HG02763 (cell line): ENCODE data around the gene RFPL3.
"Not testable (repeated sequence)": the region's sequence is repeated elsewhere in the genome, so short reads cannot be mapped to it uniquely, and the experiment has no call there.

Experiments used
- ATAC-seq: cut with Tn5 transposase; IDR thresholded peaks from one replicate; pipeline ENCODE4 v1.9.1; 2021; ENCODE audit warnings: mild to moderate bottlenecking, moderate library complexity; ENCODE audit not compliant: unreplicated experiment

The RFPL3 gene

DNA sequence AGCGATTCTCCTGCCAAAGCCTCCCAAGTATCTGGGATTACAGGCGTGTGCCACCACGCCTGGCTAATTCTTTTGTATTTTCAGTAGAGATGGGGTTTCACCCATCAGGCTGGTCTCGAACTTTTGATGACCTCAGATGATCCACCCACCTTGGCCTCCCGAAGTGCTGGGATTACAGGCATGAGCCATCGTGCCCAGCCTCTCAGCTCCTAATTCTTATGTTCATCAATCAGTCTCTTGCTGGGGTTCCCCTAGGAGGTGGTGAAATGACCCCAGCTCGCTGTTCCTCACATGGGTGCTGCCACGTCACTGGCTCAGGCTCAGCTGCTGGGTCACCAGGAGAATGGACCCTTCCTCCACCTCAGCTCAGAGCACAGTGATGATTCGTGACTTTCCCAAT, at the start of gene RFPL3:
TSS of gene RFPL3 (plus strand) at position 301 of the 400 bp plus-strand sequence. CDS start 205 bp downstream, outside the sequence.
- ATAC-seq, result not testable (repeated sequence)

DNA sequence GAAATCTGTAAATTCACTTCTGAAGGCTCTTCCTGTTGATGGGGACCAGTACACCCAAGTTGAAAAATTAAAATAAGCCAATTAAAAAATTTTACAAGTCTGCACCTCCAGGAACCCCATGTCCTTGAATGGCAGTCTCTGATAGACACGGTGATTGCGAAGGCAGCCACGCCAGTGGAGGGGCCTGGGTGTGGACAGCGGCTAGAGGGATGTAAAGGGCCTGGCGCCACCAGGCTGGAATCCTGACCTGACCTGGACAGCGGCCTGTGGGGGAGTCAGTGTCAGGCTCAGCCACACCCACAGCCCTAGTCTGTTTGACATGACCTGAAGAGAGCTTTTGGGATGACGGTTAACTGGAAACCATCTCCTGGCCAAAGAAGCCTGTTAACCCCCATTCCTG, 49.5 kb upstream of the RFPL3 start:
- ATAC-seq, result no peak

DNA sequence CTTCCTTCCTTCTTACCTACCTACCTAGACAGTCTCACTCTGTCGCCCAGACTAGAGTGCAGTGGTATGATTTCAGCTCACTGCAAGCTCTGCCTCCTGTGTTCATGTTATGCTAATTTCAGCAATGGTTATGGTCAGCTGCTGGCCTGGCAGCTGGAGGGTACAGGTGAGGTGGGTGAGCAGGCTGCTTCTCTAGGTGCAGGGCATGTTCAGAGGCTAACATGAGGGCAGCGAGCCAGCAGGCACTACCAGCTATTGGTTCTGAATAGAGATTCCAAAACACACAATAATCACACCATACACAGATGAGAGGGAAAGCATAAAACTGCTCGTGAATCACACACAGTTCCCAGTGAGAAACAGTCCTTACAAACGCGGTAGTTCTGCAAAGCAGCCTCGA, 48.7 kb upstream of the RFPL3 start:
- ATAC-seq, result no peak

DNA sequence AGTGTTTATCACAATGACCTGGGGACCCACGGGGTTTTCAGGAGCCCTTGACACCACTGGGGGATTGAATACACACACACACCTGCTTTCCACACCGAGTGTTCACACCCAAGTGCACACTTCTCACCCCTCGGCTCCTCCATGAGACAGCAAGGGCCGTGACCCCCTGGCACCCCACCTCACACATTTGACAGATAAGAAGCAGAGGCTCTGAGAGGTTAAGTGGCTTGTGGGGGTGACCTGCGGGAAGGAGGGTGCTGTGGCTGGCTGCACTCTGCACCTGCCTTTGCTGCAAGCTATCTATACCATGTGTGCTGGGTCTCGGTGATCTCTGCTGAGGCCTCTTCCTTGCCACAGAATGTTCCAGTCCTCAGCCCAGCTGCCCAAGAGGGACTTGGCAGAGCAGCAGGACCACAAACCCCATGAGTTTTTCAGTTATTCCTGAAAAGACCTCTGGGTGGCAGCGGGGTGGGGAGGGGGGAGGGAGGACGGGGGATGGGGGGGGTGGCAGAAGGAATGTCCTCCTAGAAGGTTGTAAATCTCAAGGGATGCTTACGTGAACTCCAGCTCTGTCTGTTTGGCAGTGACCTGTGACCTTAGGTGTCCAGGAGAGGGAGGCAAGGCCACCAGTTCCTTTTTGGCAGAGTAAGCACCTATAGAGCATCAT, 47.9 kb upstream of the RFPL3 start:
- no peak for ATAC-seq

DNA sequence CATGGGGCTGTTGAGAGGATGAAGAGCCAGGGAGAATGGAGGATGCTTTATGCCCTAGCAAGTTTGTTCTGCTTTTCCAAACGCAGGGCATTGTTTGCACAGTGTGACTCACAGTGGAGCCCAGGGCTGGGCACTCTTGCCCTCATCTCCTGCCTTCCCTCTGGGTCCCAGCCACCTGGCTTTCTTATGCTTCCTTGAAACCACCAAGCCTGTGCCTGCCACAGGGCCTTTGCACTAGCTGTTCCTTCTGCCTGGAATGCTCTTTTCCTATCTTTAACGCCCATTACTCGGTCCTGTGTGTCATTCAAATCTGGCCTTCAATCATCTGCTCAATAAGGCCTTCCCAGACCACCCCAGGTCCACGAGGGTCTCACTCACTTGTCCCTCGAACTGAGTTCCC, 46.9 kb upstream of the RFPL3 start:
- ATAC-seq, result no peak

DNA sequence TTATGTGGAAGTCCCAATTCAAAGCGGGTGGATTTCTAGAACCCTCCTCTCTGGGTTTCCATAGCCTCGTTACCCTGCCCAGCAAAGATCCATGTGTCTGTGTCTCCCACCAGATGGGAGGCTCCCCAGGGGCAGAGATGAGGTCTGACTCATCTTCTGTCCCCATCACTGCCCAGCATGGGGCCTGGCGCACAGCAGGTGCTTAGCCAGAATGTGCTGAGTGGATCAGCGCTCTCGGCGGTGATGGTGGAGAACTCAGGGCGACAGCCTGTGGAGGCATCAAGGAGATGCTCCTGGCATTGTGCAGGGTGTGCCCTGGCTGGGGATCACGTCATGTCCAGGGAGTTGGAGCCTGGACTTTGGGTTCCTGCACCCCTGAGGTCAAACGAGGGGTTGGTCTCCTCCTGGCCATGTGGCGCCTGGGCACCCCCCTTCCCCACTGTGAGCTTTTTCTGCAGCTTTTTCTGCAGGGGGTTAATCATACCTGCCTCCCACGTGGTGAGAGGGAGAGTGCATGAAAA, 46.1 kb upstream of the RFPL3 start:
- ATAC-seq, result no peak

DNA sequence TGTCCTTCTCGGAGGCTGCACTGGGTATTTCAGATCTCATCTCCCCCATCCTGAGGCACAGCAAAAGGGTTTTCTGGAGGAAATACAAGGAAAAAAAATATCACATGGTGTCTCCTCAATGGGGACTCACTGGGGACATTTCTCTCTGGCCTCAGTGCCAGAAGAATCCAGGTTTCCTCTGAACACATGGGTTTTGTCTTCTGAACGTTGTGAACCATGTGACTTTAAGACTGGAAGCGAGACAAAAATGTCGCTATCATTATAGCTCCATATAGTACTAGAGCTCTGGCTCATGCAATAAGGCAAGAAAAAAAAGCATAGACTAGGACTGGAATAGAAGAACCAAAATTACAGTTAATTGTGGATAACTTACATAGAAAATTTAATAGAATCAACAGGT, 44.9 kb upstream of the RFPL3 start:
- no peak for ATAC-seq

DNA sequence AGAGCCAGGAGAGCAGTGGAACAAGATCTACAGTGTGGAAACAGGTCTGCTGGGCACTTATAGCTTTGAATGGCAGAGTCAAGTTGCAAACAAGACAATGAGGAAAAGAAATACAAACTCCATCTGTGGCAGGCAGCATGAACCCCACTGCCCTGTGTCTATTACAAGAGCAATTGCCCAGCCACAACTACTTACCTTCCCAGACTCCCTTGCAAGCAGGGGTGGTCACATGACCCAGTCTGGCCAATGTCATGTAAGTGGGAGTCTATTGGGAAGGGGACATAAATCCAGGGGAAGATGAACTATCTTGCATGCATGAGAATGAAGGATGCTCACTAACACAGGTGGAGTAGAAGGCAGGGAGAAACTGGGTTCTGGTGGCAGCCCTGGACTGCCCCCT, 44.1 kb upstream of the RFPL3 start:
- no peak for ATAC-seq

DNA sequence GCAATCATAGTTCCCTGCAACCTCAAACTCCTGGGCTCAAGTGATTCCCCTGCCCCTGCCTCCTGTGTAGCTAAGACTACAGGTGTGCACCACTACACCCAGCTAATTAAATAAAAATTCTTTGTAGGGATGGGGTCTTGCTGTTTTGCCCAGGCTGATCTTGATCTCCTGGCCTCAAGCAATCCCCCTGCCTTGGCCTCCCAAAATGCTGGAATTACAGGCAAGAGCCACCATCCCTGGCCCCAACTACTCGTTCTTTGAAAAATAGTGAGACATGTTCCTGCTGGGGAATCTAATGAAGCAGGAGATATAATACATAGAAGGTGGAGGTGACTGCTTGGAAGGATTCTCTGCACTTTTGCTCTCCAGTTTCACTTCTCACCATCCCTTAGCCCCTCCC, 40.1 kb upstream of the RFPL3 start:
- ATAC-seq, result no peak

DNA sequence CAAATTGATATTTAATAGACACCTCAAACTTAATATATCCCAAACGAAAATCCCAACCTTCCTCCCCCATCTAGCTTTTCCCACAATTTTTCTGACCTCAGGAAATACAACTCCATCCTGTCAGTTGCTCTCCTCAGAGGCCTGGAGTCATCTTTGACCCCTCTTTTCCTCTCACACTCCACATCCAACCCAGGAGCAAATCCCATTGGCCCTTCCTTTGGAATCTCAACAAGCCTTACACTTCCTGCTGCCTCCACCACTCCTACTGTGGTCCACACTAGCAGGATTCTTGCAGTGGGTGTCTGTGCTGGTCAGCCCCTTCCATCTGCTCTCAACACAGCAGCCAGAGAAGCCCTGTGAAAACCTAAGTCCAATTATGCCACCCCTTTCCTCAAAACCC, 39.3 kb upstream of the RFPL3 start:
- ATAC-seq, result no peak

DNA sequence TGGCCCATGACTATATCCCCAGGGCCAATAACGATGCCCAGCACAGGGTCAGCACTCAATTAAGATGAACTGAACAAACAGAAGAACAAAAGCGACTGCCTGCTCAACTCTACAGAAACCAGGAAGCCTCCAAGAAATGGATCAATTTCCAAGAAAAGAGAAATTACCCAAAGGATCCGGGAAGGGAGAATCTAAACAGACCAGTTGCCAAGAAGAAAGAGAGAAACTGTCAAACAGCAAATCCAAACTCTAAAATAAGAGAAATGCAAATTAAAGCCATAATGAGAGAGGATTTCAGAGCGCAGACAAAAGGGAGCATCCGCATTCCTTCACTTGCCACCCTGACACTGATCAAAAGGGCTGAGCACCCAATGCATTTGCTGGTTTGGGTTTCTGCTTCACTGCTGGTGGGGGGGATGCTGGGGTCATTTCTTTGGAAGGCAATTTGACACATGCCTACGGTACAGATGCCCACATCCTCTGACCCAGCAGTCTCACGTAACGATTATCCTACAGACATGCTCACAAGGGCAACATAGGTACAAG, 37.7 kb upstream of the RFPL3 start:
- ATAC-seq, result no peak

DNA sequence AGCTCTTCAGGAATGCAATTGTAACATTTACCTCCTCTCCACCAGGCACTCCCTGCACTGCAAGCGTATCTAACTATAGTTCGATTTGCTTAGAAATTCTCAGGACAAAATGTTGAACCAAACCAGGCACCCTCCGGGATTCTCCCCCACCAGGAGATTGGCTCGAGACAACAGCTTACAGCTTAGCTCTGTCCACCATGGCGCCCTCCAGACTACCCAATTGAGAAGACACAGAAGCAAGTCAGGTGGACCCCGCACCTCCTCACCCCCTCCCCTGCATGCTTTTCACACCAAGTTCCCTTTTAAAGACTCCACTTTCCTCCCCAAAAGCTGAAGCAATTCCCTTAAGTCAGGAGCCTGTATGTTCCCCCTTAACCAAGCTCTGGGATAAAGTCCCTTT, 34.7 kb upstream of the RFPL3 start:
- ATAC-seq, result no peak

DNA sequence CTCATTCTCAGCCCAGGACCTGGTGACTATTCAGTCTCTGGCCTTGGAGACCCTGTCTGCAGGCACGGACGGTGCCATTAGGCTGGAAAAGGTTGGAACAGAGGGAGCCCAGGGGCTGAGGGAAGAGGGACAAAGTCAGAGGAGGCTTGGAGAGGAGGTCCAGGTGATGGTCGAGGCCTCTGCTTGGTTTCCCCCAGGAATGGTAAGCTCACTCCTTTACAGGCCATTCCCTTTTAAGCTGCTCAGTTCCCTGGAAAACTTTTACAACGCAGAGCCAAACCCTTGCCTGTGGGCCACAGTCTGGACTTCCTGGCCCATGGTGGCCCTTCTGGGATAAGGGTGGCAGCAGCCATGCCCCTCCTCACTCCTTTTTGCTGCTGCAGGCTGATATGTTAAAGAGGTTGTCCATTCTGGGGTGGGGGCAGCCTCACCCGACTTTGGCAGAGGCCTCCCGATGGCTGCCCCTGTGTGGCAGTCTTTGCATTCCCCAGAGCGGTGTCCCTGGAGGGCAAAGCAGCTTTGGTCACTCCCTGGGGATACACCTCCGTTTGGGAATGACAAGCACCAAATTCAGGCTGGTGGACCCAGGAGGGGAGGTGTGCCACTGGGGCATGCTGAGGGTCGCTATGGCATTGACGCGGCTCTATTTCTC, 34.0 kb upstream of the RFPL3 start:
- ATAC-seq, result no peak

DNA sequence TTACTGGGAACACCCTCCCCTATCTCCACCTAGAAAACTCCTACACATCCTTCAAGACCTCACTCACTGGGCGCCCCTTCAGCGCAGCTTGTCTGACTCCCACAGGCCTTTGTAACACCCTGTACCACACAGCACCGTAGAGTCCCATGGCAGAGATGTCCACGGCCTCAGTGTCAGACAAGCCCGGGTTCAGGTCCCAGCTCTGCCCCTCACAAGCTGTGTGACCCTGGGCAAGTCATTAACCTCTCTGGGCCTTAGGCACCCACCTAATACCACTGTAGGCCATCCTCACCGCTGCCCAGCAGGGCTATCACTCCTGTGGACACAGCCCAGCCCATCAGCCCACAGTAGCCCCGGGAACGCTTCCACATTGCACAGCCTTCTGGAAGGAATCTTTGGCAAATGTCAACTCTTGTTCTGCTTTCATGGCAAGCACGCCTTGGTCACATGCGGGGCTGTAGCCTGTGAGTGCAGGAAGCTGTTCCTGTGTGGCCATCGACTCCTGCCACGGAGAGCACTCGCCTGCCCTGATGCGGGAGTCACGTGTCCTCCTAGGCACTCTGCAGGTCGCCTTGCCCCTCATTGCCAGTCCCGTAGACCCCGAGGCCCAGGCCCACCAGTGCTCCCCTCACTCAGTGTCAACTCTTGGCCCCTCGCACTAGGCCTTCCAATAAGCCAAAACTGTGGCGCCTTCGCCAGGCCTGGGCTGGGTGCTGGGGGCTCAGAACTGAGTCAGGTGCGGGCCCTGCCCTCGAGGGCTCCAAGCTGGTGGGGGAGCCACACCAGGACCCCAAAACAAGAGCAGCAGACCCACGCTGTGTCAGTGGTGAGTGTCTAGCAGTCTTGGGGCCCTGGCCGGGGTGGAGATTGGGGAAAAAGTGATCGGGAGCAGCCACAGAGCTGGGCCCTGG, 32.9 kb upstream of the RFPL3 start:
- ATAC-seq, result no peak

DNA sequence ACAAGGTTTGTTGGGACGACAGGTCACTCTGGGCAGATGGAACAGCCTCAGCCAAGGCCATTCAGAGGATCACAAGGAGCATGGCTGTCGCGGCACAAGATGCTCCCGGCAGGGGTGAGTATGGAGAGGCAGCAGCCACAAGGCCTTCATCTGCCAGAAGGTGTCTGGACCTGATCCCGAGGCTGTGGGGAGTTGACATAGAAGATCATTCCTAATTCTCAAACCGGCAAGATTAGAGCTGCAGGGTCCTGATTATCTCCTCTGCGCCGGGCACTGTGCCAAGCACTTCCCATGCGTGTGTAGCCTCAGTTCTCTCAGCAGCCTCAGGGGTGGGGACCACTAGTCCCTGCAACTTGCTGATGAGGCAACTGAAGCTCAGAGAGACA, 32.3 kb upstream of the RFPL3 start:
- no peak for ATAC-seq

DNA sequence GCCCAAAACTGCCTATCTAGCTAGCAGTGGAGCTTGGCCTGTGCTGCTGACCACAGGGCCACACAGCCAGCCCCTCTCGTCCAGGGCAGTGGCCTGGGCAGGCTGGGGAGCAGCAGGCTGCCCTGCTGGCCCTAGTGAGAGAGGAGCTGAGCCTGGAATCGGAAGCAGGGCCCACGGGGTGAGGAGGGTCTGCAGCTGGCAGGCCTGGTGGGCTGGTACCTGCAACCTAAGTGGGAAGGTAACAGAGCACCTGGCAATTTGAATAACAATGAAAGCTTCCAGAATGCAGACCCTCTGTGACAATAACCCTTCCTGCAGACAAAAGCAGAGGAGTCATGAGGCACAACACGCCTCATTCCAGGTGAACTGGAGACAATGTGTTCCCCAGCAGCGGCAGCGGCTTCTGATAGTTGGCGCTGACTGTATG, 31.8 kb upstream of the RFPL3 start:
- ATAC-seq, result no peak

DNA sequence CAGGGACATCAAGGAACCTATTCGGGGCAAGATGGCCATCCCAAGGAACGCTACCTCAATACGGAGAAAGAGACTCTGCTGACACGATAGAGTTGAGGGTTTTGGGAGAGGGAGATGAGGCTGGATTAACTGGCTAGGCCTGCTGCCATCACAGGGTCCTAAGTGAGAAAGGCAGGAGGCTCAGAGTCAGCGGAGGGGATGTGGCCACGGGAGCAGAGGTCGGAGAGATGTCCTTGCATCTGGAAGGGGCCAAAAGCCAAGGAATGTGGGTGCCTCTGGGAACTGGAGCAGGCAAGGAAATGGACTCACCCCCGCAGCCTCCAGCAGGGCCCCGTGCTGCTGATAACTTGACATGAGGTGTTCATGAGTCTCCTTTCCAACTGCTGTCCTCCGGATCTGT, 31.0 kb upstream of the RFPL3 start:
- ATAC-seq, result no peak

DNA sequence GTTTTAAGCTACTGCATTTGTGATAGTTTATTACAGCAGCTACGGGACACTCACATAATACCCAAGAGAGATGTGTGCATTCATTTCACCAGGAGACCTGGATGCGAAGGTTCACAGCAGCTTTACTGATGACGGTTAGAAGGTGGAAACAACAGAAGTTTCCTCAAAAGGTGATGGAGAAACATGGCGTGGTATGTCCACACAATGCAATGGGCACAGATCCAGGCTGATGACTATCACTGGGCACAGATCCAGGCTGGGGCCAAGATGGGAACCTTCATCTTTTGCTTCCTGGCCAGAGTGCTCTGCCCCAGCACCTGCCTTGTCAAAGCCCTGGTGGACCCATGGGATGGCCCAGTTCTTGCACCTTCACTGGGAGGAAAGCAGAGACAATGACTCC, 30.6 kb upstream of the RFPL3 start:
- no peak for ATAC-seq

DNA sequence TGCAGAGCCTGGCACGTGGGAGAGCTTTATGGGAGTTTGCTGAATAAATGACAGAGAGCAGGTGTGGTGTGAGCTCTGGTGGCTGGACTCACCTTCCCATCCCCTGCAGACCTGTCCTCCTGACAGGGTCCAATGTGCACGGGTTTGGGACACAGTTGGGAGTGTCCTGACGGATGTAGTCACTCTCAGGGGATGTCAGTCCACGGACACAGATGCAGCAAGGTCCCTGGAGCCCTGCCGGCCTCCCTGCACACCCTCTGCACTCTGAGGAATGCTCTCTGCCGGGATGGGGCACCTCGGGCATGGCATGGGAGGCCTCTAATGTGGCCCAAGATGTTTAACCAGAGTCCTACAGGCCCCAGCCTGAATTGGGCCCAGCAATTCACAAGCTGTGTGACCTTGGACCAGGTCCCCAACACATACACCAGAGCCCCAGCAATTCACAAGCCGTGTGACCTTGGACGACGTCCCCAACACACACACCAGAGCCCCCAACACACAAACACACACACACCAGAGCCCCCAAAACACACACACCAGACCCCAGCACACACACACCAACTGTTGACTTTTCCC, 30.0 kb upstream of the RFPL3 start:
- no peak for ATAC-seq

DNA sequence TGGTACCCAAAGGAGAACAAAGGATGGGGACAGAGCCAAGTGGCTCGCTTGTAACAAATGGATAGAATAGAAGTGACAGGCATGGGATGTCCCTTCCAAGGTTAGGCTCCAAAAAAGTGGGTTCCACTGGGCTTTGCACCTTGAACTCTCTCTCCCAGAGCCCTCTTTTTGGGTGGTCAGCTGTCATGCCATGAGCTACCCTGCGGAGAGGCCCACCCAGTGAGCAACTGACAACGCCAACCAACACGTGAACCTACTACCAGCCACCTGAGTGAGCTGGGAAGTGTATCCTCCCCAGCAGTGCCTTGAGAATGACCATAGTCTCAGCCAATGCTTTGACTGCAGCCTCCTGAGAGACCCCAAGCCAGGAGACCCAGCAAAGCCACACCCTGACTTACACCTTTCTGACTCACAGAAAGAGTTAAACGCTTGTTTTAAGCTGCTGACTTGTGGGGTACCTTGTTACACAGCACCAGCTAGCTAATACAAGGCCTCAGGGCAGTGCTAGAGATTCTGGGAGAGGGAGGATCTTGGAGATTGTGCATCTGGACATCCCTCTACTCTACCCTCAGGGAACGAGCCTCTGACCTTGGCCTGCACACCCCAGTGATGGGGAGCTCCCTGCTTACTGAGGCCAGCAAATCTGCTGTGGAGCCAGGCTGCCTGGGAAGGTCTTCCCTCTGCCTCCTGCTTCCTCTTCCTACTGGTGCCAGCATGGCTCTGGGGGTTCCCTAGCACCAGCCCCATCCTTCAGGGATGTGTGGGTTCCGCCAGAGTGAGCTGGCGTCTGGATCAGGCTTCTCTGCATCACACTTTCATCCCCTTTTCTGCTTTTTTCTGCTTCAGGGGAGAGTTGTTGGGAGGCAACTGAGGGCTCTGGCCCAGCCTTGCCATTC, 29.1 kb upstream of the RFPL3 start:
- ATAC-seq, result no peak
